Endothelial cell of umbilical vein (primary cell): ENCODE results near the gene GALNT12. TPM values are rescaled to one million over a fixed set of nuclear protein-coding genes. Genes with fewer than 3 reads are reported as not detected.

ENCODE experiments used
- BruUV-seq: library from RNA; stranded (reverse); fragments of 400-500 nt; replicated peaks from 2 replicates; lab custom pipeline; 2021; lab: Mats Ljungman, UMichigan
- CTCF ChIA-PET: fragments of 300-600, 350-600 bp; sonication (Branson Sonifier 250); formaldehyde crosslinking; loops from one replicate; lab custom pipeline; 2021; ENCODE audit warnings: antibody characterized with exemption, inconsistent platforms; lab: Charles Lee
- POLR2A ChIA-PET: fragments of 300-600, 350-600 bp; sonication (Branson Sonifier 250); formaldehyde crosslinking; loops from one replicate; lab custom pipeline; 2021; ENCODE audit warnings: antibody characterized with exemption, inconsistent platforms; lab: Charles Lee
- DNase-seq: peaks from one replicate; pipeline ENCODE4 v3.0.0-alpha.2; 2011; ENCODE audit warnings: low read depth, low spot score
- FAIRE-seq: peaks from 2 replicates; lab custom pipeline; 2011; peaks lifted over from hg19 to GRCh38; lab: Jason Lieb, UNC
- H2AFZ ChIP-seq: 2 replicates; pipeline ENCODE4 v1.6.0; 2012; ENCODE audit warnings: low read depth, low read length, control low read depth, inconsistent platforms
- H3K27ac ChIP-seq: 2 replicates; pipeline ENCODE4 v1.5.1; 2011; ENCODE audit warnings: low read depth, mild to moderate bottlenecking, control low read depth, low read length, moderate library complexity; ENCODE audit not compliant: insufficient read depth
- H3K27me3 ChIP-seq, 2 experiments: 2 replicates each; pipeline versions ENCODE4 v1.6.0 to v1.6.1; 2011; ENCODE audit warnings: low read length in 2 of 2, mixed read lengths in 1 of 2; ENCODE audit not compliant: control insufficient read depth in 2 of 2, insufficient read depth in 2 of 2
- H3K36me3 ChIP-seq, 2 experiments: 2 replicates in 1 of 2; 3 replicates in 1 of 2; pipeline ENCODE4 v1.5.1; 2011; ENCODE audit warnings: low read length in 2 of 2, mild to moderate bottlenecking in 1 of 2, moderate library complexity in 1 of 2; ENCODE audit not compliant: control insufficient read depth in 2 of 2, insufficient read depth in 2 of 2; ENCODE audit errors: extremely low read depth in 1 of 2
- H3K4me1 ChIP-seq: 3 replicates; pipeline ENCODE4 v1.5.1; 2011; ENCODE audit warnings: mild to moderate bottlenecking, low read length; ENCODE audit not compliant: control insufficient read depth, insufficient read depth; ENCODE audit errors: extremely low read depth
- H3K4me2 ChIP-seq: 2 replicates; pipeline ENCODE4 v1.6.1; 2011; ENCODE audit warnings: low read length, control low read depth, mixed read lengths; ENCODE audit not compliant: insufficient read depth
- H3K4me3 ChIP-seq, 3 experiments: fragments of 200-600 bp in 1 of 3; sonication (generic), shearing (Covaris generic) in 1 of 3; replicated peaks in 1 of 3; 2 replicates each; pipeline ENCODE4 v1.5.1; 2011 to 2016; ENCODE audit warnings: control low read depth in 3 of 3, low read length in 3 of 3, mild to moderate bottlenecking in 2 of 3, inconsistent platforms in 1 of 3, low read depth in 1 of 3, moderate library complexity in 1 of 3; ENCODE audit not compliant: insufficient read depth in 1 of 3
- H3K79me2 ChIP-seq: 2 replicates; pipeline ENCODE4 v1.6.0; 2012; ENCODE audit warnings: low read length, inconsistent platforms; ENCODE audit not compliant: control insufficient read depth, insufficient read depth
- H3K9ac ChIP-seq: replicated peaks from 2 replicates; pipeline ENCODE3; 2011; ENCODE audit warnings: low read length, control low read depth; ENCODE audit not compliant: insufficient read depth; ENCODE audit errors: extremely low read depth
- H3K9me1 ChIP-seq: replicated peaks from 3 replicates; pipeline ENCODE4 v1.6.0; 2011; ENCODE audit warnings: mild to moderate bottlenecking, low read length; ENCODE audit not compliant: control insufficient read depth, insufficient read depth; ENCODE audit errors: extremely low read depth
- H3K9me3 ChIP-seq: replicated peaks from 2 replicates; pipeline ENCODE4 v1.5.1; 2012; ENCODE audit warnings: low read length, inconsistent platforms; ENCODE audit not compliant: control insufficient read depth, insufficient read depth
- H4K20me1 ChIP-seq: replicated peaks from 2 replicates; pipeline ENCODE3; 2011; ENCODE audit warnings: mild to moderate bottlenecking, low read length; ENCODE audit not compliant: control insufficient read depth, insufficient read depth; ENCODE audit errors: extremely low read depth
- CTCF ChIP-seq, 2 donors: IDR thresholded peaks; 1 replicate in 1 of 2; 2 replicates in 1 of 2; pipeline ENCODE4 v1.5.1; 2011; ENCODE audit warnings: low read length in 2 of 2, mild to moderate bottlenecking in 2 of 2, moderate library complexity in 2 of 2, control low read depth in 1 of 2, inconsistent platforms in 1 of 2, low read depth in 1 of 2; ENCODE audit not compliant: insufficient read depth in 1 of 2; ENCODE audit errors: extremely low read depth in 1 of 2
- EZH2 ChIP-seq: IDR thresholded peaks from 2 replicates; pipeline ENCODE4 v1.6.1; 2012; ENCODE audit warnings: borderline replicate concordance, low read depth, mild to moderate bottlenecking, moderate library complexity, low read length, inconsistent platforms; ENCODE audit not compliant: severe bottlenecking
- FOS ChIP-seq: IDR thresholded peaks from 2 replicates; pipeline ENCODE4 v1.6.1; 2011; ENCODE audit warnings: mild to moderate bottlenecking, low read length, moderate library complexity, borderline replicate concordance; ENCODE audit not compliant: insufficient read depth
- GATA2 ChIP-seq: IDR thresholded peaks from 2 replicates; pipeline ENCODE4 v1.7.0; 2011; ENCODE audit warnings: low read depth, mild to moderate bottlenecking, moderate library complexity, mixed read lengths, low read length; ENCODE audit not compliant: insufficient read length, insufficient read depth
- JUN ChIP-seq: IDR thresholded peaks from 2 replicates; pipeline ENCODE4 v1.6.1; 2011; ENCODE audit warnings: borderline replicate concordance, low read depth; ENCODE audit not compliant: insufficient read length, insufficient read depth
- MAX ChIP-seq: IDR thresholded peaks from 2 replicates; pipeline ENCODE4 v1.6.1; 2011; ENCODE audit not compliant: insufficient read depth, insufficient read length
- MYC ChIP-seq: IDR thresholded peaks from one replicate; pipeline ENCODE4 v1.6.1; 2011; ENCODE audit warnings: mild to moderate bottlenecking, low read depth, low read length
- POLR2A ChIP-seq: IDR thresholded peaks from 2 replicates; pipeline ENCODE4 v1.6.1; 2012; ENCODE audit warnings: low read depth, mild to moderate bottlenecking, control low read depth, low read length
- POLR2AphosphoS5 ChIP-seq: IDR thresholded peaks from 2 replicates; pipeline ENCODE4 v1.6.1; 2012; ENCODE audit warnings: low read depth, mild to moderate bottlenecking, control low read depth, low read length, moderate library complexity; ENCODE audit not compliant: insufficient read depth
- dilution Hi-C: fragments of 300-500 bp; cut with MboI; formaldehyde crosslinking; loops from one replicate; pipeline ENCODE4 v1.15.0; 2019; ENCODE audit warnings: low sequenced_read_pairs; ENCODE audit not compliant: extremely low pct_ligation_motif_present
- intact Hi-C: fragments of 100-400 bp; cut with micrococcal nuclease; formaldehyde crosslinking; loops from one replicate; pipeline ENCODE4 v1.10.0; 2022
- polyA plus RNA-seq, 4 experiments: library from polyadenylated mRNA; depleted of rRNA in 3 of 4; stranded (reverse) in 3 of 4; unstranded in 1 of 4; fragments of >200 nt; gene quantifications; 2 replicates each; pipeline versions ENCODE4 v1.2.1 to v1.2.3, GENCODE V29; 2011 to 2012; ENCODE audit warnings: missing spikeins in 1 of 4
- total RNA-seq: library from RNA; stranded (reverse); gene quantifications from 2 replicates; pipeline ENCODE4 v1.2.3, GENCODE V29; 2021

GALNT12 gene
- total and polyA plus RNA-seq, 2 donors (not counting 3 experiments of a cell fraction or from before 2014, with no cell fraction given), result 0.26 to 0.44 TPM

GRCh38 chr9:98837516-98837915 lies 30.0 kb downstream of the GALNT12 start:
- Histone ChIP-seq H3K36me3 (no peaks in the 10 kb centered on the region), H3K27ac (no peak overlapping the region), H3K79me2 (no peaks in the 10 kb centered on the region), H3K4me1 (no peaks in the 10 kb centered on the region), H3K9ac (no peak overlapping the region), H3K9me3 (no peaks in the 10 kb centered on the region), H4K20me1 (no peaks in the 10 kb centered on the region), H3K4me3 (no peak overlapping the region), H3K4me2 (no peak overlapping the region), H3K27me3 (no peaks in the 10 kb centered on the region), H2AFZ (no peak overlapping the region), H3K9me1 (no peaks in the 10 kb centered on the region)
- no TSS peak for BruUV-seq
- FAIRE-seq, result no peak
- DNase-seq, result no peak
- intact Hi-C loops (no loop called here), dilution Hi-C loops (no loop called here)
- TF ChIP-seq MAX (no peak), POLR2AphosphoS5 (no peak), JUN (no peak), EZH2 (no peak), POLR2A (no peak), GATA2 (no peak), CTCF (IDR thresholded peaks at IDR 0.05; ENCODE audit: extremely low read depth in 1 of 2, insufficient read depth in 1 of 2, low read depth in 1 of 2, low read length in 2 of 2) (no peak), FOS (no peak), MYC (no peak)
- POLR2A ChIA-PET, result no interaction called here
- CTCF ChIA-PET, result interaction anchor here (4.6 kb wide), 1 partner anchor 11 kb away, joined by 26 read pairs; no protein-coding TSS in a partner anchor
